GM12878 (cell line): ENCODE data around the gene SERPINI1. TPM values are rescaled to one million over a fixed set of nuclear protein-coding genes. Genes with fewer than 3 reads are reported as not detected.
A peak's percentile ranks its signal among the peaks of the same experiment; 100 is the strongest.

Experiments
- ATAC-seq: fragments of 200-7000 bp; cut with Tn5 transposase; 3 replicates; pipeline ENCODE4 v1.9.1; 2020; ENCODE audit warnings: mild to moderate bottlenecking, moderate library complexity
- BruUV-seq: library from RNA; stranded (reverse); fragments of 400-500 nt; replicated peaks from 2 replicates; lab custom pipeline; 2021; lab: Mats Ljungman, UMichigan
- CTCF ChIA-PET: fragments of 300-600 bp; sonication (Branson Sonifier 250); formaldehyde crosslinking; extraction: SDS; loops from one replicate; lab custom pipeline; 2021; ENCODE audit warnings: inconsistent platforms; lab: Yijun Ruan, JAX
- POLR2A ChIA-PET: fragments of 350-600 bp; formaldehyde crosslinking; extraction: SDS; loops from one replicate; lab custom pipeline; 2021; ENCODE audit warnings: inconsistent platforms; lab: Charles Lee
- RAD21 ChIA-PET: fragments of 300-600 bp; sonication (Branson Sonifier 250); formaldehyde crosslinking; loops from one replicate; lab custom pipeline; 2023; ENCODE audit warnings: antibody characterized with exemption; ENCODE audit not compliant: unreplicated experiment; lab: Charles Lee
- SMC1A ChIA-PET: fragments of 300-600 bp; sonication (Branson Sonifier 250); formaldehyde crosslinking; loops from one replicate; lab custom pipeline; 2023; ENCODE audit not compliant: unreplicated experiment, uncharacterized antibody; lab: Charles Lee
- DNase-seq: peaks from one replicate; pipeline ENCODE4 v3.0.0-alpha.2; 2011; ENCODE audit warnings: low read depth, low spot score
- FAIRE-seq: peaks from 3 replicates; lab custom pipeline; 2011; peaks lifted over from hg19 to GRCh38; lab: Jason Lieb, UNC
- H2AFZ ChIP-seq: 2 replicates; pipeline ENCODE4 v1.6.0; 2011; ENCODE audit warnings: low read depth, low read length, control low read depth; ENCODE audit not compliant: control insufficient read depth
- H3K27ac ChIP-seq: 2 replicates; pipeline ENCODE4 v1.5.1; 2011; ENCODE audit warnings: control low read depth; ENCODE audit not compliant: control insufficient read depth, insufficient read depth
- H3K27me3 ChIP-seq, 2 experiments: replicated peaks in 1 of 2; 2 replicates each; pipeline versions ENCODE4 v1.6.0 to v1.6.1; 2011; ENCODE audit warnings: low read length in 1 of 2; ENCODE audit not compliant: control insufficient read depth in 2 of 2, insufficient read depth in 2 of 2
- H3K36me3 ChIP-seq, 2 experiments: 2 replicates each; pipeline ENCODE4 v1.5.1; 2011; ENCODE audit warnings: low read length in 1 of 2; ENCODE audit not compliant: control insufficient read depth in 2 of 2, insufficient read depth in 2 of 2
- H3K4me1 ChIP-seq: 2 replicates; pipeline ENCODE4 v1.6.1; 2011; ENCODE audit warnings: mild to moderate bottlenecking, low read length, moderate library complexity, mixed read lengths; ENCODE audit not compliant: control insufficient read depth, insufficient read depth
- H3K4me2 ChIP-seq: 2 replicates; pipeline ENCODE4 v1.6.0; 2011; ENCODE audit warnings: control low read depth; ENCODE audit not compliant: control insufficient read depth, insufficient read depth
- H3K4me3 ChIP-seq: fragments of 200-600 bp; sonication (generic); 2 replicates; pipeline ENCODE4 v1.5.1; 2016
- H3K79me2 ChIP-seq: 2 replicates; pipeline ENCODE4 v1.6.0; 2011; ENCODE audit warnings: low read length; ENCODE audit not compliant: control insufficient read depth, insufficient read depth
- H3K9ac ChIP-seq: 2 replicates; pipeline ENCODE4 v1.8.0; 2011; ENCODE audit warnings: low read length, control low read depth, mixed read lengths; ENCODE audit not compliant: control insufficient read depth, insufficient read depth
- H3K9me3 ChIP-seq: replicated peaks from 3 replicates; pipeline ENCODE4 v1.5.1; 2011; ENCODE audit warnings: mild to moderate bottlenecking, low read length; ENCODE audit not compliant: control insufficient read depth, insufficient read depth
- H4K20me1 ChIP-seq: 2 replicates; pipeline ENCODE4 v1.6.0; 2011; ENCODE audit not compliant: control insufficient read depth, insufficient read depth
- KDM1A ChIP-seq: fragments of 200-600 bp; sonication (generic); IDR thresholded peaks from 2 replicates; pipeline ENCODE4 v1.6.1; 2016; ENCODE audit warnings: borderline replicate concordance
- MYB ChIP-seq: fragments of 150-350 bp; IDR thresholded peaks from 2 replicates; pipeline ENCODE4 v1.6.1; 2014; ENCODE audit warnings: mild to moderate bottlenecking, low read depth, low read length, borderline replicate concordance
- PRDM15 ChIP-seq: fragments of 450-650 bp; formaldehyde crosslinking; IDR thresholded peaks from 2 replicates; pipeline ENCODE4 v1.4.0; 2020; ENCODE audit warnings: mild to moderate bottlenecking, moderate library complexity
- ZNF24 ChIP-seq: fragments of 450-650 bp; IDR thresholded peaks from 2 replicates; pipeline ENCODE4 v1.6.1; 2017; ENCODE audit warnings: antibody characterized with exemption, mild to moderate bottlenecking
- ZNF687 ChIP-seq: fragments of 450-650 bp; IDR thresholded peaks from 2 replicates; pipeline ENCODE4 v1.6.1; 2017; ENCODE audit warnings: mild to moderate bottlenecking, moderate library complexity
- WGBS: methylation state at CpG from one replicate; pipeline ENCODE4 v1.1.6; 2016; ENCODE audit warnings: low lambda C conversion rate; ENCODE audit not compliant: insufficient replicate concordance, insufficient coverage; ENCODE audit errors: missing lambda C conversion rate; 5-methylcytosine and 5-hydroxymethylcytosine counted together
- in situ Hi-C: fragments of 300-500 bp; cut with MboI; formaldehyde crosslinking; loops from 9 replicates; pipeline ENCODE4 v1.14.3; 2018; ENCODE audit warnings: mixed read lengths
- intact Hi-C: fragments of 100-400 bp; cut with micrococcal nuclease; formaldehyde crosslinking; loops from one replicate; pipeline ENCODE4 v1.14.2; 2022; ENCODE audit not compliant: unreplicated experiment
- polyA plus RNA-seq, 11 experiments: library from polyadenylated mRNA; depleted of rRNA in 4 of 11; unstranded in 6 of 11; stranded (reverse) in 5 of 11; fragments of >200 nt; fragmentation: Nextera tagmentation in 4 of 11; fragmentation: Illumina TruSeq in 1 of 11; extraction: Ambion mirVana in 4 of 11; extraction: Trizol in 1 of 11; gene quantifications; 1 replicate in 1 of 11; 2 replicates in 10 of 11; pipeline versions ENCODE4 v1.2.1 to v1.2.3, GENCODE V29; 2011 to 2016; ENCODE audit warnings: inconsistent platforms in 2 of 11, missing spikeins in 2 of 11, low read depth in 1 of 11
- total RNA-seq, 4 experiments: library from RNA; depleted of rRNA in 3 of 4; stranded (reverse); fragments of >200 nt in 3 of 4; fragmentation: Illumina TruSeq in 1 of 4; extraction: Trizol in 1 of 4; gene quantifications; 2 replicates each; pipeline versions ENCODE4 v1.2.1 to v1.2.3, GENCODE V29; 2013 to 2021

The SERPINI1 gene
- total and polyA plus RNA-seq, 10 of the 15 experiments (the other 5 are each of a cell fraction or from before 2014, with no cell fraction given) = 1.5 to 7.6 (median 3.6) TPM

DNA sequence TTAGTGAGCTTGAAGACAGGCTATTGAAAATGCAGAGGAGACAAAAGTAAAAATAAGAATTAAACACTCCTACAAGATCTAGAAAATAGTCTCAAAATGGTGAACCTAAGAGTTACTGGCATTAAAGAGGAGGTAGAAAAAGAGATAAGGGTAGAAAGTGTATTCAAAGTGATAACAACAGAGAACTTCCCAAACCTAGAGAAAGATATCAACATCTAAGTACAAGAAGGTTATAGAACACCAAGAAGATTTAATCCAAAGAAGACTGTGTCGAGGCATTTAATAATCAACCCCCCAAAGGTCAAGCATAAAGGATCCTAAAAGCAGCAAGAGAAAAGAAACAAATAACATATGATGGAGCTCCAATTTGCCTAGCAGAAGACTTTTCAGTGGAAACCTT is 24.1 kb upstream of the SERPINI1 start:
- intact Hi-C loops = no loop called here
- RAD21 ChIA-PET = no interaction called here

More for the DNA sequence above, 24.1 kb upstream of the SERPINI1 start:
- H2AFZ ChIP-seq = no peak overlapping the region
- ATAC-seq (no peak), FAIRE-seq (peak; percentile 7), DNase-seq (no peak)
- no peak overlapping the region for H3K4me3 ChIP-seq
- ChIA-PET POLR2A (no interaction called here), CTCF (interaction anchor here (0.9 to 2.0 kb wide), 5 partner anchors 9 to 171 kb away, joined by 3 to 7 read pairs (median 4); no protein-coding TSS in a partner anchor), SMC1A (interaction anchor here (0.7 to 1.2 kb wide), 2 partner anchors 8 to 16 kb away, joined by 3 to 4 read pairs; no protein-coding TSS in a partner anchor)
- no peak overlapping the region for H3K27ac ChIP-seq
- H3K4me2 ChIP-seq = no peak overlapping the region
- H3K4me1 ChIP-seq = no peaks in the 10 kb centered on the region
- in situ Hi-C loops = no loop called here
- TF ChIP-seq ZNF24 (no peak), PRDM15 (CRISPR knock-in tag) (no peak), KDM1A (no peak), ZNF687 (no peak), MYB (no peak)
- no peak overlapping the region for H3K9ac ChIP-seq
- peaks cover 3% of the 10 kb centered on the region; the same call in 1 of the 2 replicates for H4K20me1 ChIP-seq
- BruUV-seq = no TSS peak
- no peaks in the 10 kb centered on the region for H3K9me3 ChIP-seq
- peaks cover 12 to 13% of the 10 kb centered on the region in 2 experiments for H3K36me3 ChIP-seq
- H3K79me2 ChIP-seq = peaks cover 28% of the 10 kb centered on the region
- no peaks in the 10 kb centered on the region for H3K27me3 ChIP-seq
- 100% methylated on average over 1 of the region's 1 CpG for WGBS
